ENCODE measurements around the gene EXOC4. TPM values are rescaled to one million over a fixed set of nuclear protein-coding genes. Genes with fewer than 3 reads are reported as not detected.

The EXOC4 gene
- total and polyA plus RNA-seq, 2 of the 13 experiments (the other 11 are each of a cell fraction or from before 2014, with no cell fraction given): 22.5 to 39.0 TPM

- TF ChIP-seq HMGXB3 (CRISPR knock-in tag; IDR thresholded peaks at IDR 0.05; ENCODE audit: borderline replicate concordance): peak; percentile 36; the same call in 1 of the 2 replicates
- TF ChIP-seq MXI1 (IDR thresholded peaks at IDR 0.05; ENCODE audit: borderline replicate concordance, low read depth, low read length): peak; percentile 30; the same call in 1 of the 3 replicates
- no peak for TF ChIP-seq ZXDC (CRISPR knock-in tag; IDR thresholded peaks at IDR 0.05)
- no peak for TF ChIP-seq KIAA2018 (CRISPR knock-in tag; IDR thresholded peaks at IDR 0.05; ENCODE audit: borderline replicate concordance)
- TF ChIP-seq SP5 (CRISPR knock-in tag; IDR thresholded peaks at IDR 0.05; ENCODE audit: borderline replicate concordance, low read depth): no peak
- no peak for TF ChIP-seq PBX2 (CRISPR knock-in tag; IDR thresholded peaks at IDR 0.05)
Observed at GRCh38 chr7:133252858-133253518, at the start of gene EXOC4 (continued).

Data from HepG2 (cell line).